ENCODE results near the gene SLC7A8.

Gene SLC7A8

GRCh38 chr14:23182372-23183157, 895 bp downstream of the SLC7A8 start:
- DNase-seq (ENCODE audit: low read depth, low spot score), result no peak

DNA sequence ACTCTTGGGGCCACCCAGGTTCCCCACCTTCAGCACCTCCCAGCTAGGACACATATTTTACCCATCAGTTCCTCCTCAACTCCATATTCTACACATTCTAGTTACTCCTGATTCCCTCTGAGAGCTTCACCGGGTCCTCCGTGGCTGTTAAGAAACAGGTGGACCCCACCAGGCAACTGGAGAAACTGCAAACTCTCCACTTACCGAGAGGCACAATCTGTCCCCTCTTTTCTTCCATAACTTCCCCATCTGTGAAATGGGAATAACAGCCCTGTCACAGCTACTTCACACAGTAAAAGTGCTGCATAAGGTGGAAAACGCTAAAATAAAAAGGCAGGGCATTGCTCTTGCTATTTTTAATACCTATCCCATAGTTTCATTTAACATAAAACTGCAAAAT, 1.5 kb downstream of the SLC7A8 start:
- no peak for DNase-seq (ENCODE audit: low read depth, low spot score)

DNA sequence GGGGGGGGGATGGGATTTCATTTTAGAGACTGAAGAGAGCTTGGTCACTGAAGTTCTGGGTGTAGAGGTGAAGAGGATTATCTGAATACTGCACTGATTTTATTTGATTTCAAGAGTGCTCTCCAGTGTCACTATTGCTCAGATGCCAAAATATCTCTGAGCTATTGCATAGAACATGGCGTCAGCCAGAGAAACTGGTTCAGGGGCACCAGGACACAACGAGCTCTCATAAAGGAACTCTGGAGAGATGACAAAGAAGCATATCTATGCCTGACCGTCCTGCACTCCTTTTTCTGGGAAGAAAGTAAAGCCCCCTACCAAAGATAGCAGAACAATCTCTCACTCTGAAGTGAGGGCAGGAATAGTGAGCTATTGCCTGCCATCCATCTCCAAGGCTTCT, 2.0 kb downstream of the SLC7A8 start:
- no peak for DNase-seq (ENCODE audit: low read depth, low spot score)

DNA sequence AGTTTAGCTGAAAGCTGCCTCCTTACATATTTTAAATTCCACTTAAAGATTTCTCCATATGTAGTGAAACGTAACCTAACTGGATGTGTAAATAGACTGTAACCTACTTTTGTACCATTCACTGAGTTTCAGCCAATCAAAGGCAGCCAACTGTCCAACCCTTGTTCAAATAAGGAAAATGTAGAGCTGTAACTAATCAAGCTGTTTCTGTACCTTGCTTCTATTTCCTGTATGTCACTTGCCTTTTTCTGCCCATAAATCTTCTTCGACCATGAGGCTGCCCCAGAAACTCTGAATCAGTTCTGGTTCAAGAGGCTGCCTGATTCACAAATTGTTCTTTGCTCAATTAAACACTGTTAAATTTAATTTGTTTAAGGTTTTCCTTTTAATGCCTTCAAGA, 6.3 kb downstream of the SLC7A8 start:
- DNase-seq (ENCODE audit: low read depth, low spot score), result no peak

DNA sequence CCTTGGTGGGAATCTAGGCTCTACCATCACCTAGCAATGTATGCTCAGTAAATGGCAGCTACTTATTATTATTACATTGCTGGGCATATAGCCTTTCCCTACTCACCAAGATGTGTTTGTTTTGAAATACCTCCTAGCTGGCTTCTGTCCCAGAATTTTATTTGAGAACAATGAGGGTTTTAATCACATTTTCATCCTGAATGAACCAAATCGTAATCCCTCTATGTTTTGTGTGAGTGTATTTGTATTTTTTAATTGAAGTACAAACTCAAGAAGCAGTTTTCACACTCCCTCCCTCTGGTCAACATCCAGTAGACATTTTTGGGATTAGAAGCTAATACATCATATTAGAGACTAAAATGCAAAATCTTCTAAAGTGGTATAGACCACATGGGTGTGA, 7.6 kb downstream of the SLC7A8 start:
- DNase-seq (ENCODE audit: low read depth, low spot score), result no peak

DNA sequence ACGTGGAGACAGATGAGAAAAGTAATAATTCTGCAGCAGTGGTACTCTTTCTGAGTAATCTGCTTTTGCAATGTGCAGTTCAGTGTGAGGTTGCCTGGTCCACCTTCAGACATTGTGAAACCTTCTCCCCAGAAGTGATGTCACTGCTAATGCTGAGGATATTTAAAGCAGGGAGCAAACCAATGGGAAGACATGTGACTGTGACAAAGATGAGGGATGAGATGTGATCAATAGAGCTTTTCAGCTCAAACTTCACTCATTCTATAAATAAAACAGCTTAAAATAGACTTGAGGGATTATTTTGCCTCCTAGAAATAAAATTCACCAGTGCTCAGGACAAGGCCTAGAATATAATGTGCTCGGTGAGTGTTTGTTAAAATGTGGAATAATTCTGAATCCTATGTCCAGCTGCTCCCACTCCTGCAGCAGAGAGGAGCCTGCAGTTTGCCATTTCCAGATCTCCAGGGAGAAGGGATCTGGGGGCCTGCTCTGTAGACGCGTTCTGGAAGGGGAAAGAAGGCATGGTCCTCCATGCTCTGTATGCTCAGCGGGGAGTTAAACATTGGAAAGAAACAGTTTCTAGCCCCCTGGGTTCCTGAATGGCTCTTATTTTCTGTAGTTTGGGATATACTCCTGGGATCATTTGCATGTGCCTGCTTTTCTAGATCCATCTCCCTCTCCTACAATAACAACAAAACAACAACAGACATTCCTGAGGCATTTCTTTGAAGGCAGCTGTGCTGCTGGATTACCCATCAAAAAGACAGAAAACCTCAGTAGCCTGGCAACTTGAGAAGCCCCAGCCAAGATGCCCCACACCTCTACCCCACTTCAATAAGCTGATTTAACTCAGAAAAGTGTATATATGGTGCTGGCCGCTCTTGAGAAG, 8.9 kb downstream of the SLC7A8 start:
- no peak for DNase-seq (ENCODE audit: low read depth, low spot score)

GRCh38 chr14:23173796-23174195, 9.7 kb downstream of the SLC7A8 start:
- no peak for DNase-seq (ENCODE audit: low read depth, low spot score)

DNA sequence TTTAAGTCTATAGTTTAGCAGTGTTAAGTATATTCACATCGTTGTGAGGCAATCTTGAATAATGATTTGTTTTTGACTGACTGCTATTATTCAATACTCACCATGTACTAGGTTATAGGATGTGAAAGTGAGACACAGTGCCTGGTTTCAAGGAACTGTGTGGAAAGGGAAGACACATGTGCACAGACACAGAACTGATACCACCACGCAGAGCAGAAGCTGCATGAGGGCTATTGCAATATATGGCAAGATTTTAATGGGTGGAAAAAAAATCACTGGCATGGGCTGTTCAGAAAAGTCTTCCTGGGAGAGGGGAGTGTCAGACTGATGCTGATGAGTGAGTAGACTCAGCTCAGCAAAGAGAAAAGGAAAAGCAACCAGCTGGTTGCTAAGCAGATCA, 10.4 kb downstream of the SLC7A8 start:
- DNase-seq (ENCODE audit: low read depth, low spot score), result no peak

DNA sequence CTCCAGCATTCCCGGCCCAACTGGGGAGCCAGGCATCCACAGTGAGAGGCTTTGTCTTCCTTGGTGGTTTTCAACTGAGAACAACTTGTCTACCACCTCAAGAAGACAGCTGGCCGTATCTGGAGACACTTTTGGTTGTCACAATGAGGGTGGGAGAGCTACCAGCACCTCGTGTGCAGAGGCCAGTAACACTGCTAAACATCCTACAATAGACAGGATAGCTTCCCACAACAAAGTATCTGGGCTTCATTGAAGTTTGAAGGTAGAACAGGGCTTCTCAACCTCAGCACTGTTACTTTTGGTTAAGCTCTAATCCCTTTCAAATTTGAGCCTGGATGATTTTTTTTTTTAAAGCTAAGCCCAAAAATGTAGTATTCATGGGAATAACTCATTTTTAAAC, 10.9 kb downstream of the SLC7A8 start:
- DNase-seq (ENCODE audit: low read depth, low spot score), result no peak

- DNase-seq (ENCODE audit: low read depth, low spot score), result no peak
Observed at GRCh38 chr14:23172096-23172495, 11.4 kb downstream of the SLC7A8 start.

- DNase-seq (ENCODE audit: low read depth, low spot score), result no peak
Observed at GRCh38 chr14:23171222-23171975, 12.1 kb downstream of the SLC7A8 start.

GRCh38 chr14:23169622-23170021, 13.8 kb downstream of the SLC7A8 start:
- no peak for DNase-seq (ENCODE audit: low read depth, low spot score)

GRCh38 chr14:23168246-23168645, 15.2 kb downstream of the SLC7A8 start:
- DNase-seq (ENCODE audit: low read depth, low spot score), result no peak

DNA sequence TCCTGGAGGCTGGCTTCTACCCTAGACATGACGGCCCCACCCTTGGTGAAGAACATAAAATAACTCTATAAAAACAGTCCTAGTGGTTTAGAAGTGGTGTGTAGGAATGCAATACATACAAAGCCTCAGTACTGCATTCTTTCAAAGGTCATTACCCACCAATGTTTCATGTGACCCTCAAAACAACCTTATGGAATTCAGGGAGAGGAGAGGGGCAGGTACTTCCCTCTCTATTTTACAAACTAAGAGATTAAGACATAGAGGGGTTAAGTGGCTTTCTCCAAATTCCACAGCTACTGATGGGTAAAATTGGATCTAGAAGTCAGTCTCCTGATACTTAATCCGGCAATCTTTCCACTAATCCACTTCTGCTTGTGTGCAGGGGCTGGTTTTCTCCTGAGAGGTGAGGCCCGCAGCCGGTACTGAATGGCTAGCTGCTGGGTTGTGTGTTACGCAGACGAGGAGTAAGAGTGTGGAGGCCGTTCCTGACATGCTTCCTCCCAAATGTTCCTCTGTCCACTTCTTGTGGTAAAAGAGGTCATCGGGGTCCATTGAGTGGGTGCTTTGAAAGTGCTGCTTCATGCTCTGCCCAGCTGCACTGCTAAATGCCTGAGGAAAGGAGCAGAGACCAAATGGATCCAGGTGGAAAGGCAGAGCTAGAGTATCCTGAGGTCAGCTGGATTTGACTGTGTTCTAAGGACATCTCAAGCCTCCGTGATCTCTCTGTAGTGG, 16.2 kb downstream of the SLC7A8 start:
- no peak for DNase-seq (ENCODE audit: low read depth, low spot score)

DNA sequence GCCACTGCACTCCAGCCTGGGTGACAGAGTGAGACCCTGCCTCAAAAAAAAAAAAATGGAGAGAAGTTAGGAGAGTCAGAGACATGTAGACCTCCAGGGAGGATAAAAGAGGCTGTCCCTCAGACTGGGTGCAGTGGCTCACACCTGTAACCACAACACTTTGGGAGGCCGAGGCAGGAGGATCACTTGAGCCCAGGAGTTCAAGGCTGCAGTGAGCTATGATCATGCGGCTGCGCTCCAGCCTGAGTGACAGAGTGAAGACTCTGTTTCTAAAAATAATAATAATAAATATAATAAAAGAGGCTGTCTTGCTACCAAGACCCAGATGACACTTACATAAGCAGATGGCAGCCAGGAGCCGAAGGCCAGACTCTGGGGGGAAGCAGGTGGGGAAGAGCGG, 18.5 kb downstream of the SLC7A8 start:
- DNase-seq (ENCODE audit: low read depth, low spot score), result no peak

- DNase-seq (ENCODE audit: low read depth, low spot score), result no peak
Observed at GRCh38 chr14:23164250-23164649, 19.2 kb downstream of the SLC7A8 start.

- DNase-seq (ENCODE audit: low read depth, low spot score), result no peak
Observed at GRCh38 chr14:23163830-23164229, 19.6 kb downstream of the SLC7A8 start.

GRCh38 chr14:23162800-23163199, 20.7 kb downstream of the SLC7A8 start:
- no peak for DNase-seq (ENCODE audit: low read depth, low spot score)

- no peak for DNase-seq (ENCODE audit: low read depth, low spot score)
Observed at GRCh38 chr14:23162005-23162404, 21.5 kb downstream of the SLC7A8 start.

GRCh38 chr14:23160924-23161522, 22.4 kb downstream of the SLC7A8 start:
- DNase-seq (ENCODE audit: low read depth, low spot score), result no peak

DNA sequence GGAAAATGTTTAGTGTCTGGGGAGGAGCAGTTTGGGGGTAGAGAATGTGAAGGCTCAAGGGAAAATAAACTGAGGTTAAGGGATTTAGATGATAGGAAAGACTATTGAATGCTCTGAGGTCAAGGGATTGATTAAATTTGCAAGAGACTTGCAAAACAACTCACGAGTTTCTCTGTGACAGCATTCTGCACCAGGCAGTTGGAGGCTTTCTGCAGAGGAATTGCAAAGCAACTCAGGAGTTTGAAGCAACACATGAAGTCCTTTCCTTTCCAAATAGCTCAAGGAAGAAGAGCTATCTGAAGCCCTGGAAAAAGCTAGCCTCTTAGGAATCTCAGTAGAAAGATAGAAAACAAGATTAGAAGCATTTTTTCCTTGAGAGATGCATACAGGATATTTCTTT, 23.9 kb downstream of the SLC7A8 start:
- no peak for DNase-seq (ENCODE audit: low read depth, low spot score)

All from activated naive CD8-positive, alpha-beta T cell treated with anti-CD3 and anti-CD28 coated beads, Interleukin-2, amount 50 U/mL, for 16 hours (primary cell).